DOHH2 (cell line): ENCODE results near the gene OPTC.

ENCODE experiments used
- H3F3A ChIP-seq: fragments of 200-600 bp; sonication (generic), shearing (Covaris generic); 2 replicates; pipeline ENCODE4 v1.6.0; 2016; ENCODE audit warnings: antibody characterized with exemption, mild to moderate bottlenecking; ENCODE audit not compliant: control insufficient read depth, insufficient read depth
- H3K27ac ChIP-seq: fragments of 200-600 bp; sonication (generic); 2 replicates; pipeline ENCODE4 v1.5.1; 2014; ENCODE audit warnings: low read depth, mild to moderate bottlenecking, low read length, moderate library complexity
- H3K27me3 ChIP-seq: fragments of 200-600 bp; sonication (generic); 2 replicates; pipeline ENCODE4 v1.6.1; 2014; ENCODE audit warnings: mild to moderate bottlenecking, low read length, mixed read lengths; ENCODE audit not compliant: control insufficient read depth
- H3K36me3 ChIP-seq: fragments of 200-600 bp; sonication (generic); 2 replicates; pipeline ENCODE4 v1.6.1; 2014; ENCODE audit warnings: mild to moderate bottlenecking, low read length, moderate library complexity, mixed read lengths; ENCODE audit not compliant: control insufficient read depth
- H3K4me1 ChIP-seq: fragments of 200-600 bp; sonication (generic); 2 replicates; pipeline ENCODE4 v1.6.1; 2014; ENCODE audit warnings: mild to moderate bottlenecking, low read length, mixed read lengths; ENCODE audit not compliant: control insufficient read depth
- H3K4me2 ChIP-seq: fragments of 200-600 bp; sonication (generic); 2 replicates; pipeline ENCODE4 v1.6.0; 2014; ENCODE audit warnings: mild to moderate bottlenecking, low read length, moderate library complexity
- H3K4me3 ChIP-seq: fragments of 200-600 bp; sonication (generic); 2 replicates; pipeline ENCODE4 v1.5.1; 2014; ENCODE audit warnings: mild to moderate bottlenecking, low read length, mixed read lengths
- H3K79me2 ChIP-seq: fragments of 200-600 bp; sonication (generic); 2 replicates; pipeline ENCODE4 v1.6.1; 2014; ENCODE audit warnings: mild to moderate bottlenecking, low read length, mixed read lengths; ENCODE audit not compliant: control insufficient read depth
- H3K9me2 ChIP-seq: fragments of 200-600 bp; sonication (generic); replicated peaks from 2 replicates; pipeline ENCODE4 v1.6.1; 2014; ENCODE audit warnings: mild to moderate bottlenecking, low read length, mixed read lengths; ENCODE audit not compliant: control insufficient read depth
- H3K9me3 ChIP-seq: fragments of 200-600 bp; sonication (generic); 2 replicates; pipeline ENCODE4 v1.6.1; 2014; ENCODE audit warnings: antibody characterized with exemption, low read length, mixed read lengths; ENCODE audit not compliant: control insufficient read depth, insufficient read depth
- H4K20me1 ChIP-seq: fragments of 200-600 bp; sonication (generic); 2 replicates; pipeline ENCODE4 v1.6.0; 2014; ENCODE audit warnings: low read depth, mild to moderate bottlenecking, antibody characterized with exemption, low read length, moderate library complexity; ENCODE audit not compliant: control insufficient read depth, insufficient read depth
- CTCF ChIP-seq: fragments of 200-600 bp; sonication (generic); IDR thresholded peaks from one replicate; pipeline ENCODE4 v1.5.1; 2014; ENCODE audit warnings: antibody characterized with exemption, mild to moderate bottlenecking, low read depth, low read length; ENCODE audit not compliant: poor library complexity, severe bottlenecking
- EZH2phosphoT487 ChIP-seq: fragments of 200-600 bp; sonication (generic); IDR thresholded peaks from 2 replicates; pipeline ENCODE4 v1.6.1; 2017; ENCODE audit warnings: borderline replicate concordance, mild to moderate bottlenecking, antibody characterized with exemption, low read length, moderate library complexity, mixed read lengths

Gene OPTC

GRCh38 chr1:203478986-203479385 is 15.0 kb upstream of the OPTC start:
- Histone ChIP-seq H3K27ac (no peak overlapping the region), H3K9me2 (no peaks in the 10 kb centered on the region), H3K79me2 (no peaks in the 10 kb centered on the region), H3K9me3 (no peaks in the 10 kb centered on the region), H3F3A (no peaks in the 10 kb centered on the region; the same call in 1 of the 2 replicates), H3K36me3 (no peaks in the 10 kb centered on the region), H3K4me3 (no peak overlapping the region), H3K27me3 (peaks cover 33% of the 10 kb centered on the region), H3K4me1 (peaks cover 12% of the 10 kb centered on the region), H3K4me2 (no peak overlapping the region), H4K20me1 (no peaks in the 10 kb centered on the region)
- no peak for TF ChIP-seq CTCF
- TF ChIP-seq EZH2phosphoT487, result no peak

- Histone ChIP-seq H3K9me2 (no peaks in the 10 kb centered on the region), H3K4me3 (no peak overlapping the region), H3K4me2 (no peak overlapping the region), H4K20me1 (no peaks in the 10 kb centered on the region), H3K27ac (no peak overlapping the region), H3K79me2 (no peaks in the 10 kb centered on the region), H3F3A (no peaks in the 10 kb centered on the region; the same call in 1 of the 2 replicates), H3K36me3 (no peaks in the 10 kb centered on the region), H3K27me3 (peaks cover 32% of the 10 kb centered on the region), H3K4me1 (peaks cover 12% of the 10 kb centered on the region), H3K9me3 (no peaks in the 10 kb centered on the region)
- TF ChIP-seq EZH2phosphoT487 (no peak), CTCF (no peak)
Observed at GRCh38 chr1:203479646-203480045, 14.3 kb upstream of the OPTC start.

- H3K79me2 ChIP-seq, result no peaks in the 10 kb centered on the region
- no peaks in the 10 kb centered on the region; the same call in 1 of the 2 replicates for H3F3A ChIP-seq
- H3K9me2 ChIP-seq, result no peaks in the 10 kb centered on the region
- no peak overlapping the region for H3K4me2 ChIP-seq
- no peaks in the 10 kb centered on the region for H3K36me3 ChIP-seq
- peaks cover 12% of the 10 kb centered on the region for H3K4me1 ChIP-seq
- no peaks in the 10 kb centered on the region for H4K20me1 ChIP-seq
- no peak overlapping the region for H3K27ac ChIP-seq
- no peak for TF ChIP-seq EZH2phosphoT487
- no peak for TF ChIP-seq CTCF
- peaks cover 28% of the 10 kb centered on the region for H3K27me3 ChIP-seq
- H3K9me3 ChIP-seq, result no peaks in the 10 kb centered on the region
- no peak overlapping the region for H3K4me3 ChIP-seq
Observed at GRCh38 chr1:203480084-203480483, 13.9 kb upstream of the OPTC start.
